PFSK-1 (cell line): Measurements from ENCODE around the gene ACKR3.

ENCODE experiments used
- FOXP2 ChIP-seq: optimal IDR thresholded peaks from 2 replicates; pipeline ENCODE3; 2011; ENCODE audit warnings: borderline replicate concordance, control low read depth, inconsistent platforms; ENCODE audit not compliant: insufficient read depth; ENCODE audit errors: extremely low read length, extremely low read depth
- POLR2AphosphoS5 ChIP-seq: IDR thresholded peaks from 2 replicates; pipeline ENCODE4 v1.6.1; 2012; ENCODE audit warnings: low read depth, mild to moderate bottlenecking, control low read depth, low read length, moderate library complexity
- SIN3A ChIP-seq: IDR thresholded peaks from 2 replicates; pipeline ENCODE4 v1.6.1; 2012; ENCODE audit warnings: mild to moderate bottlenecking, low read length, moderate library complexity, borderline replicate concordance; ENCODE audit not compliant: insufficient read depth
- TAF1 ChIP-seq: IDR thresholded peaks from 2 replicates; pipeline ENCODE4 v1.6.1; 2012; ENCODE audit warnings: low read length, control low read depth, borderline replicate concordance; ENCODE audit not compliant: insufficient read depth
- TF ChIP-seq, protein P1 (sequence below), 2 experiments: IDR thresholded peaks; 2 replicates each; pipeline versions ENCODE4 v1.6.1 to v1.8.0; 2011 to 2012; ENCODE audit warnings: low read depth in 2 of 2, low read length in 2 of 2, control low read depth in 1 of 2, inconsistent platforms in 1 of 2, mild to moderate bottlenecking in 1 of 2, moderate library complexity in 1 of 2; ENCODE audit not compliant: insufficient read depth in 1 of 2

The ACKR3 gene

DNA sequence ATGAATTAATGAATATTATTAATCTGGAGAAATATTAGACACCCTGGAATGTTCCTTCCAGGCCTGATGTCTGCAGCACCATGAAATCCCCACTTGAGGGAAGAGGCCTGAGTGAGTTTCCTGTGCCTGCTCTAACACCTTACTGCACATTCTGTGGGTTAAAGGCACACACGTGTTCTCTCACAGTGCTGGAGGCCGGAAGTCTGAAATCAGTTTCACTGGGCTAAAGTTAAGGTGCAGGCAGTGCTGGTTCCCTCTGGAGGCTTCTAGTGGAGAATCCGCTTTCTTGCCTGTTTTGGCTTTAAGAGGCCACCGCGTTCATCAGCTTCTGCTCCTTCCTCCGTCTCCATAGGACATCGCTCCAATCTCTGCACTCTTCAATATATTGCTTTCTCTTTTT lies 48.7 kb downstream of the ACKR3 start:
- no peak for TF ChIP-seq SIN3A
- no peak for TF ChIP-seq POLR2AphosphoS5
- TF ChIP-seq, protein P1, sequence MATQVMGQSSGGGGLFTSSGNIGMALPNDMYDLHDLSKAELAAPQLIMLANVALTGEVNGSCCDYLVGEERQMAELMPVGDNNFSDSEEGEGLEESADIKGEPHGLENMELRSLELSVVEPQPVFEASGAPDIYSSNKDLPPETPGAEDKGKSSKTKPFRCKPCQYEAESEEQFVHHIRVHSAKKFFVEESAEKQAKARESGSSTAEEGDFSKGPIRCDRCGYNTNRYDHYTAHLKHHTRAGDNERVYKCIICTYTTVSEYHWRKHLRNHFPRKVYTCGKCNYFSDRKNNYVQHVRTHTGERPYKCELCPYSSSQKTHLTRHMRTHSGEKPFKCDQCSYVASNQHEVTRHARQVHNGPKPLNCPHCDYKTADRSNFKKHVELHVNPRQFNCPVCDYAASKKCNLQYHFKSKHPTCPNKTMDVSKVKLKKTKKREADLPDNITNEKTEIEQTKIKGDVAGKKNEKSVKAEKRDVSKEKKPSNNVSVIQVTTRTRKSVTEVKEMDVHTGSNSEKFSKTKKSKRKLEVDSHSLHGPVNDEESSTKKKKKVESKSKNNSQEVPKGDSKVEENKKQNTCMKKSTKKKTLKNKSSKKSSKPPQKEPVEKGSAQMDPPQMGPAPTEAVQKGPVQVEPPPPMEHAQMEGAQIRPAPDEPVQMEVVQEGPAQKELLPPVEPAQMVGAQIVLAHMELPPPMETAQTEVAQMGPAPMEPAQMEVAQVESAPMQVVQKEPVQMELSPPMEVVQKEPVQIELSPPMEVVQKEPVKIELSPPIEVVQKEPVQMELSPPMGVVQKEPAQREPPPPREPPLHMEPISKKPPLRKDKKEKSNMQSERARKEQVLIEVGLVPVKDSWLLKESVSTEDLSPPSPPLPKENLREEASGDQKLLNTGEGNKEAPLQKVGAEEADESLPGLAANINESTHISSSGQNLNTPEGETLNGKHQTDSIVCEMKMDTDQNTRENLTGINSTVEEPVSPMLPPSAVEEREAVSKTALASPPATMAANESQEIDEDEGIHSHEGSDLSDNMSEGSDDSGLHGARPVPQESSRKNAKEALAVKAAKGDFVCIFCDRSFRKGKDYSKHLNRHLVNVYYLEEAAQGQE (IDR thresholded peaks at IDR 0.05; ENCODE audit: insufficient read depth in 1 of 2, low read depth in 2 of 2, low read length in 2 of 2), result no peak
- no peak for TF ChIP-seq FOXP2
- TF ChIP-seq TAF1, result no peak

DNA sequence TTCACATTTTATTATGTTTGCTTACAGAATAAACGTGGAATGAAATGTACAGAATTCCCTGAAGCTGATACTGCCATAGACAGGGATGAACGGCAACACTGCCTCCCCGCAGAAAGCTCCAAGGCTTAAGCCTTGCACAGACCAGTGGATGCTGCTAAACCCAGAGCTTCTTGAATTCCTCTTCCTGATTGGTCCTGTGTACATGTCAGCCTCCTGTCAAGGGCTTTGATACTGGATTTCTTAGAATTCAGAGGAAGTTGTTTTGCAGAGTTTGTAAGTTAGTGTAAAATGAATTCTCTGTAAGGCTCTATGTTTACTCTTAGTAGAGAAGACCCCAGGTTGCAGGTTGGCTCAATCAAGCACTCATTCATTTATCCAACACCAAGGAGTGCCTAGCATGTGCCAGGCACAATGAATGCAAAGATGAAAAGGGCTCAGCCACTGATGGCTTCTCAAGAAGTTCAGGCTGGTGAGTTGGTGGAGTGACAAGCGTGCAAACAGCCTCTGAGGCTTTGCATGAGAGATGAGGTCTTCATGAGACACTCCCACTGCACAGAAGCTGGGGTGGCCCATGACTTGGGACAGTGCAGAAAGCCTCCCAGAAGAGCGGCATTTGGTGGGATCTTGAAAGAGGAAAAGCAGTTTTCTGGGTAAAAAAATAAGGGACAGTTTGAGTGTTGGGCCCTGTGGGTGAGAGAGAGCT lies 50.4 kb downstream of the ACKR3 start:
- no peak for TF ChIP-seq SIN3A
- no peak for TF ChIP-seq POLR2AphosphoS5
- TF ChIP-seq, protein P1 (IDR thresholded peaks at IDR 0.05; ENCODE audit: insufficient read depth in 1 of 2, low read depth in 2 of 2, low read length in 2 of 2), result no peak
- TF ChIP-seq TAF1, result no peak
- no peak for TF ChIP-seq FOXP2

DNA sequence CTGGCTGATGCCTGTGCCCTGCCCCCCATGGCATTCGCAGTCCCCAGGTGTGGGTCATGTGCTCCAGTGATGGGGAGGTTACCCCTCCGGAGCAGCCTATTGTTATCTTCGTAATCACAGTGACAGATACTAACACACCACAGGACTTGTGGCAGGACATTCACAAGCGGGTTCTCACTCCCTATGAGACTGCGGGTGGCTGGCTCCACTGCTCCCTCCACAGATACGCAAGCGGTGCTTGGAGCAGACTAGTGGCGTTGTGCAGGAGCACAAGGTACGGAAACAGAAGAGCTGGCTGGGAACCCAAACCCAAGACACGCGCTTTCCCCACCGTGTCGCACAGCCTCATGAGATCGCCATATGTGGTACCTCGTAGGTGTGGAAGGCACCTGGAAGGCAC lies 52.2 kb downstream of the ACKR3 start:
- TF ChIP-seq SIN3A (no peak), TAF1 (no peak), FOXP2 (no peak), POLR2AphosphoS5 (no peak)
- TF ChIP-seq, protein P1 (IDR thresholded peaks at IDR 0.05; ENCODE audit: insufficient read depth in 1 of 2, low read depth in 2 of 2, low read length in 2 of 2), result no peak

DNA sequence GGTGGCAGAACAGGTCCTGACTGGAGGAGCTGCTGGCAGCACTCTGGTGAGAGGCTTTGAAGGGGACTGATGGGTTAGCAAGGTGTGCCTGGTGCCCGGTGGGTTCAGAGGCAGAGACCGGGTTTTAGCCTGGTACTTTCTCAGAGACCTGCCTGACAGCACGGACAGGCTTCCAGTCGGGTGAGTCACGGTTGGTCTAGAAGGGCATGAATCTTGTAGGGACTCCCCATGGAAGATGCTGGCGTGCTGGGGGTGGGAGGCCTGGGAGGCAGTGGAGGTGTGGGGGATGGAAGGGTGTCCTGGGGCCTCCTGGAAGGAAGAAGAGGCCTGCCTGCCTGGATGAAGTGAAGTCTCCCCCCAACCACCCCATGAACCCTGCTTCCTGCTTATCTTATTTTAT lies 52.6 kb downstream of the ACKR3 start:
- no peak for TF ChIP-seq POLR2AphosphoS5
- TF ChIP-seq SIN3A, result no peak
- TF ChIP-seq, protein P1 (IDR thresholded peaks at IDR 0.05; ENCODE audit: insufficient read depth in 1 of 2, low read depth in 2 of 2, low read length in 2 of 2), result no peak
- TF ChIP-seq FOXP2, result no peak
- no peak for TF ChIP-seq TAF1

GRCh38 chr2:236622660-236623059 lies 53.0 kb downstream of the ACKR3 start:
- TF ChIP-seq, protein P1 (IDR thresholded peaks at IDR 0.05; ENCODE audit: insufficient read depth in 1 of 2, low read depth in 2 of 2, low read length in 2 of 2), result no peak
- TF ChIP-seq TAF1 (no peak), SIN3A (no peak), FOXP2 (no peak), POLR2AphosphoS5 (no peak)
